ENCODE data around the gene TSNAXIP1. TPM values are rescaled to one million over a fixed set of nuclear protein-coding genes. Genes with fewer than 3 reads are reported as not detected.

TSNAXIP1 gene
- total and polyA plus RNA-seq, 2 experiments from 2014 or later: 0.97 to 2.4 TPM

- Histone ChIP-seq H3K36me3 (ENCODE audit: insufficient read depth) (no peaks in the 10 kb centered on the region; the same call in 1 of the 2 replicates), H3K79me2 (replicated peaks; ENCODE audit: insufficient read depth) (no peaks in the 10 kb centered on the region), H2AFZ (no peak overlapping the region), H3F3A (replicated peaks; ENCODE audit: low read depth) (no peaks in the 10 kb centered on the region), H3K9me2 (ENCODE audit: insufficient read depth) (no peaks in the 10 kb centered on the region), H4K20me1 (replicated peaks; ENCODE audit: insufficient read depth) (no peaks in the 10 kb centered on the region), H3K4me1 (ENCODE audit: insufficient read depth) (no peaks in the 10 kb centered on the region), H3K4me3 (no peak overlapping the region), H3K27ac (ENCODE audit: low read depth) (no peak overlapping the region), H3K27me3 (ENCODE audit: insufficient read depth) (no peaks in the 10 kb centered on the region), H3K4me2 (no peak overlapping the region)
- no peak for DNase-seq (ENCODE audit: low spot score)
- peaks cover 15% of the 10 kb centered on the region for H3K4me1 Mint-ChIP-seq
- H3K4me3 Mint-ChIP-seq: no peak overlapping the region
- TF ChIP-seq STAT1 (IDR thresholded peaks at IDR 0.05; ENCODE audit: unreplicated experiment) (no peak), EZH2 (IDR thresholded peaks at IDR 0.05; ENCODE audit: low read depth, unreplicated experiment) (no peak), ZNF114 (CRISPR knock-in tag; IDR thresholded peaks at IDR 0.05) (no peak), ZNF331 (CRISPR knock-in tag; IDR thresholded peaks at IDR 0.05; ENCODE audit: low read depth) (no peak), POLR2AphosphoS5 (IDR thresholded peaks at IDR 0.05; ENCODE audit: low read depth) (no peak), EZH2phosphoT487 (IDR thresholded peaks at IDR 0.05; ENCODE audit: unreplicated experiment) (no peak), JUNB (IDR thresholded peaks at IDR 0.05; ENCODE audit: unreplicated experiment) (no peak), NANOG (IDR thresholded peaks at IDR 0.05; ENCODE audit: borderline replicate concordance) (no peak), REST (IDR thresholded peaks at IDR 0.05; ENCODE audit: unreplicated experiment) (no peak), CREB1 (CRISPR knock-in tag; IDR thresholded peaks at IDR 0.05; ENCODE audit: low read depth) (no peak)
- TF ChIP-seq, protein P1, sequence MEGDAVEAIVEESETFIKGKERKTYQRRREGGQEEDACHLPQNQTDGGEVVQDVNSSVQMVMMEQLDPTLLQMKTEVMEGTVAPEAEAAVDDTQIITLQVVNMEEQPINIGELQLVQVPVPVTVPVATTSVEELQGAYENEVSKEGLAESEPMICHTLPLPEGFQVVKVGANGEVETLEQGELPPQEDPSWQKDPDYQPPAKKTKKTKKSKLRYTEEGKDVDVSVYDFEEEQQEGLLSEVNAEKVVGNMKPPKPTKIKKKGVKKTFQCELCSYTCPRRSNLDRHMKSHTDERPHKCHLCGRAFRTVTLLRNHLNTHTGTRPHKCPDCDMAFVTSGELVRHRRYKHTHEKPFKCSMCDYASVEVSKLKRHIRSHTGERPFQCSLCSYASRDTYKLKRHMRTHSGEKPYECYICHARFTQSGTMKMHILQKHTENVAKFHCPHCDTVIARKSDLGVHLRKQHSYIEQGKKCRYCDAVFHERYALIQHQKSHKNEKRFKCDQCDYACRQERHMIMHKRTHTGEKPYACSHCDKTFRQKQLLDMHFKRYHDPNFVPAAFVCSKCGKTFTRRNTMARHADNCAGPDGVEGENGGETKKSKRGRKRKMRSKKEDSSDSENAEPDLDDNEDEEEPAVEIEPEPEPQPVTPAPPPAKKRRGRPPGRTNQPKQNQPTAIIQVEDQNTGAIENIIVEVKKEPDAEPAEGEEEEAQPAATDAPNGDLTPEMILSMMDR (conservative IDR thresholded peaks at IDR 0.05; ENCODE audit: low read depth in 2 of 2): no peak
- TF ChIP-seq, protein P2, sequence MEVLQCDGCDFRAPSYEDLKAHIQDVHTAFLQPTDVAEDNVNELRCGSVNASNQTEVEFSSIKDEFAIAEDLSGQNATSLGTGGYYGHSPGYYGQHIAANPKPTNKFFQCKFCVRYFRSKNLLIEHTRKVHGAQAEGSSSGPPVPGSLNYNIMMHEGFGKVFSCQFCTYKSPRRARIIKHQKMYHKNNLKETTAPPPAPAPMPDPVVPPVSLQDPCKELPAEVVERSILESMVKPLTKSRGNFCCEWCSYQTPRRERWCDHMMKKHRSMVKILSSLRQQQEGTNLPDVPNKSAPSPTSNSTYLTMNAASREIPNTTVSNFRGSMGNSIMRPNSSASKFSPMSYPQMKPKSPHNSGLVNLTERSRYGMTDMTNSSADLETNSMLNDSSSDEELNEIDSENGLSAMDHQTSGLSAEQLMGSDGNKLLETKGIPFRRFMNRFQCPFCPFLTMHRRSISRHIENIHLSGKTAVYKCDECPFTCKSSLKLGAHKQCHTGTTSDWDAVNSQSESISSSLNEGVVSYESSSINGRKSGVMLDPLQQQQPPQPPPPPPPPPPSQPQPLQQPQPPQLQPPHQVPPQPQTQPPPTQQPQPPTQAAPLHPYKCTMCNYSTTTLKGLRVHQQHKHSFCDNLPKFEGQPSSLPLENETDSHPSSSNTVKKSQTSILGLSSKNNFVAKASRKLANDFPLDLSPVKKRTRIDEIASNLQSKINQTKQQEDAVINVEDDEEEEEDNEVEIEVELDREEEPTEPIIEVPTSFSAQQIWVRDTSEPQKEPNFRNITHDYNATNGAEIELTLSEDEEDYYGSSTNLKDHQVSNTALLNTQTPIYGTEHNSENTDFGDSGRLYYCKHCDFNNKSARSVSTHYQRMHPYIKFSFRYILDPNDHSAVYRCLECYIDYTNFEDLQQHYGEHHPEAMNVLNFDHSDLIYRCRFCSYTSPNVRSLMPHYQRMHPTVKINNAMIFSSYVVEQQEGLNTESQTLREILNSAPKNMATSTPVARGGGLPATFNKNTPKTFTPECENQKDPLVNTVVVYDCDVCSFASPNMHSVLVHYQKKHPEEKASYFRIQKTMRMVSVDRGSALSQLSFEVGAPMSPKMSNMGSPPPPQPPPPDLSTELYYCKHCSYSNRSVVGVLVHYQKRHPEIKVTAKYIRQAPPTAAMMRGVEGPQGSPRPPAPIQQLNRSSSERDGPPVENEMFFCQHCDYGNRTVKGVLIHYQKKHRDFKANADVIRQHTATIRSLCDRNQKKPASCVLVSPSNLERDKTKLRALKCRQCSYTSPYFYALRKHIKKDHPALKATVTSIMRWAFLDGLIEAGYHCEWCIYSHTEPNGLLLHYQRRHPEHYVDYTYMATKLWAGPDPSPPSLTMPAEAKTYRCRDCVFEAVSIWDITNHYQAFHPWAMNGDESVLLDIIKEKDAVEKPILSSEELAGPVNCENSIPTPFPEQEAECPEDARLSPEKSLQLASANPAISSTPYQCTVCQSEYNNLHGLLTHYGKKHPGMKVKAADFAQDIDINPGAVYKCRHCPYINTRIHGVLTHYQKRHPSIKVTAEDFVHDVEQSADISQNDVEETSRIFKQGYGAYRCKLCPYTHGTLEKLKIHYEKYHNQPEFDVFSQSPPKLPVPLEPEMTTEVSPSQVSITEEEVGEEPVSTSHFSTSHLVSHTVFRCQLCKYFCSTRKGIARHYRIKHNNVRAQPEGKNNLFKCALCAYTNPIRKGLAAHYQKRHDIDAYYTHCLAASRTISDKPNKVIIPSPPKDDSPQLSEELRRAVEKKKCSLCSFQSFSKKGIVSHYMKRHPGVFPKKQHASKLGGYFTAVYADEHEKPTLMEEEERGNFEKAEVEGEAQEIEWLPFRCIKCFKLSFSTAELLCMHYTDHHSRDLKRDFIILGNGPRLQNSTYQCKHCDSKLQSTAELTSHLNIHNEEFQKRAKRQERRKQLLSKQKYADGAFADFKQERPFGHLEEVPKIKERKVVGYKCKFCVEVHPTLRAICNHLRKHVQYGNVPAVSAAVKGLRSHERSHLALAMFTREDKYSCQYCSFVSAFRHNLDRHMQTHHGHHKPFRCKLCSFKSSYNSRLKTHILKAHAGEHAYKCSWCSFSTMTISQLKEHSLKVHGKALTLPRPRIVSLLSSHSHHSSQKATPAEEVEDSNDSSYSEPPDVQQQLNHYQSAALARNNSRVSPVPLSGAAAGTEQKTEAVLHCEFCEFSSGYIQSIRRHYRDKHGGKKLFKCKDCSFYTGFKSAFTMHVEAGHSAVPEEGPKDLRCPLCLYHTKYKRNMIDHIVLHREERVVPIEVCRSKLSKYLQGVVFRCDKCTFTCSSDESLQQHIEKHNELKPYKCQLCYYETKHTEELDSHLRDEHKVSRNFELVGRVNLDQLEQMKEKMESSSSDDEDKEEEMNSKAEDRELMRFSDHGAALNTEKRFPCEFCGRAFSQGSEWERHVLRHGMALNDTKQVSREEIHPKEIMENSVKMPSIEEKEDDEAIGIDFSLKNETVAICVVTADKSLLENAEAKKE (CRISPR knock-in tag; IDR thresholded peaks at IDR 0.05): no peak
- H3K9me3 Mint-ChIP-seq: no peaks in the 10 kb centered on the region
- H3K27me3 Mint-ChIP-seq (ENCODE audit: insufficient read depth, low read depth, poor library complexity): peaks cover 13% of the 10 kb centered on the region
- ATAC-seq: no peak
- peaks cover 33% of the 10 kb centered on the region for H3K36me3 Mint-ChIP-seq (ENCODE audit: low read depth)
- no peak overlapping the region for H3K27ac Mint-ChIP-seq
These were observed 19.2 kb downstream of the TSNAXIP1 start for GRCh38 chr16:67825906-67826305.

Measured in GM23338 (cell line).